ENCODE measurements around the gene PPM1H. TPM values are rescaled to one million over a fixed set of nuclear protein-coding genes. Genes with fewer than 3 reads are reported as not detected.

Gene PPM1H
- total and polyA plus RNA-seq, 10 of the 15 experiments (the other 5 are each of a cell fraction or from before 2014, with no cell fraction given) = 0.11 to 0.83 (median 0.49) TPM

DNA sequence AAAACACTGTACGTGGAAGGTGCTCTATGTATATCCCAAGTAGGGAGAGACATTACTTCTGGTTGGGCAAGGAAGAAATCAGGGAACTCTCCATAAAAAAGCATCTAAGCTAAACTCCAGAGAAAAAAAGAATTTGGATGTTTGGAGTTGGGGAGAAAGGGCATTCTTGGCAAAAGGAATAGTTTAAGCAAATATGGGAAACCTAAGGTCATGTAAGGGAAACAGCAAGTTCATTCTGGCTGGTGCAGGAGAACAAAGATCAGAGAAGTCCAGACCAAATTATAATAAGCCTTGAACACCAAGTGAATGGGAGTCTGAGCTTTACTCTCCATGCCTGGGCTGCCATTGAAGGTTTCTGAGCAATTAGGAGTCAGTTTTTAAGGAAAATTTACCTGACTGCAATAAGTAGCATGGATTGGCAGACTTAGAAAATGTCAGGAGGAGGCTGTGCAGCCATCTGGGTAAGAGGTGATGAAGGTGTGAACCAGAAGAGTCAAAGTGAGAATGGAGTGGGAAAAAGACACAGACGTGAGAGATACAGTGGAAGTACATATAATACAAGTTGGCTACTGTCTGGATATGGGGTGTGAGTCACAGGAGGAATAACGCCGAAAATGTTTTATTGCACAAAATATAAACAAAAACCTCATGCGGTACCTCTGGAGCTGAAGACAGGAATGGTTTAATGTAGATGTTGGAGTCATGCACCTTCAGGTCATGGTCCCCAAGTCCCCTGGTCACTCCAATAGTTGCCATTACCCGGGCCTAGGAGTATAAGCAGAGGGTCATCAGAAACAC lies 245.7 kb downstream of the PPM1H start:
- Histone ChIP-seq H2AFZ (ENCODE audit: control insufficient read depth, low read depth, low read length) (no peak overlapping the region), H3K4me1 (ENCODE audit: control insufficient read depth, insufficient read depth, low read length) (no peaks in the 10 kb centered on the region), H3K27me3 (replicated peaks in 1 of 2; ENCODE audit: control insufficient read depth in 2 of 2, insufficient read depth in 2 of 2, low read length in 1 of 2) (no peaks in the 10 kb centered on the region; a peak in 1 of 4 replicates), H3K36me3 (ENCODE audit: control insufficient read depth in 2 of 2, insufficient read depth in 2 of 2, low read length in 1 of 2) (no peaks in the 10 kb centered on the region), H3K9me3 (replicated peaks; ENCODE audit: control insufficient read depth, insufficient read depth, low read length) (no peaks in the 10 kb centered on the region), H3K4me2 (ENCODE audit: control insufficient read depth, insufficient read depth) (no peak overlapping the region), H3K79me2 (ENCODE audit: control insufficient read depth, insufficient read depth, low read length) (no peaks in the 10 kb centered on the region), H3K9ac (ENCODE audit: control insufficient read depth, insufficient read depth, low read length) (no peak overlapping the region), H3K27ac (ENCODE audit: control insufficient read depth, insufficient read depth) (no peak overlapping the region), H4K20me1 (ENCODE audit: control insufficient read depth, insufficient read depth) (no peaks in the 10 kb centered on the region), H3K4me3 (no peak overlapping the region)
- BruUV-seq (replicated peaks) = no TSS peak
- WGBS (ENCODE audit: insufficient coverage, insufficient replicate concordance, low lambda C conversion rate, missing lambda C conversion rate) = 71% methylated on average over 6 of the region's 6 CpGs
- FAIRE-seq (no peak), ATAC-seq (no peak; the same call in 2 of the 3 replicates), DNase-seq (ENCODE audit: low read depth, low spot score) (no peak)
- ChIA-PET SMC1A (ENCODE audit: uncharacterized antibody, unreplicated experiment) (interaction anchor here (0.6 to 1.9 kb wide), 14 partner anchors 10 to 254 kb away, joined by 3 to 6 read pairs (median 4); no protein-coding TSS in a partner anchor), RAD21 (ENCODE audit: unreplicated experiment) (interaction anchor here (0.8 kb wide), 1 partner anchor 74 kb away, joined by 3 read pairs; no protein-coding TSS in a partner anchor), POLR2A (interaction anchor here (1.2 to 1.6 kb wide), 2 partner anchors 9 to 47 kb away, joined by 3 to 4 read pairs; no protein-coding TSS in a partner anchor), CTCF (interaction anchor here (0.6 to 1.5 kb wide), 3 partner anchors 8 to 47 kb away, joined by 3 to 4 read pairs (median 3); no protein-coding TSS in a partner anchor)
- TF ChIP-seq MTA2 (IDR thresholded peaks at IDR 0.05; ENCODE audit: low read depth) (no peak), MXI1 (IDR thresholded peaks at IDR 0.05; ENCODE audit: low read depth, low read length) (no peak), SUPT20H (IDR thresholded peaks at IDR 0.05; ENCODE audit: borderline replicate concordance, control insufficient read depth, low read depth, low read length) (no peak)
- intact Hi-C loops (cut with micrococcal nuclease; ENCODE audit: unreplicated experiment) = no loop called here
- in situ Hi-C loops (cut with MboI) = no loop called here

DNA sequence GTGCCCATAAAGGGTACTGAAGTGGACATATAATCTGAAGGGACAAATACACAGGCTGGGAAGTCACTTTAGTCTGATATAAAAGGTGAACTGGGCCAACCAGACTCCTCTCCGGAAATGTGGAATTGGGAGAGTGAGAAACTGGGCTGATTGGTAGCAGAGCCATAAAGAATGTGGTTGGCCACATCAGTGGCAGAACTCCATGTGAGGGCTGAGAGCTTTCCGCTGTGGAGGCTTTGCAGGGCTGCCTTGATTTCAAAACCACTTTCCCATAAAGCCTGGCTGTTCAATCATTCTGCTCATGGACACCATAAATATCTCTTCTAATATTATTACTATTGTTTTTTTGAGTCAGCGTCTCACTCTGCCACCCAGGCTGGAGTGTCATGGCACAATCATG lies 248.0 kb downstream of the PPM1H start:
- no peaks in the 10 kb centered on the region for H4K20me1 ChIP-seq (ENCODE audit: control insufficient read depth, insufficient read depth)
- no peak overlapping the region for H3K4me3 ChIP-seq
- 90% methylated on average over 3 of the region's 3 CpGs for WGBS (ENCODE audit: insufficient coverage, insufficient replicate concordance, low lambda C conversion rate, missing lambda C conversion rate)
- DNase-seq (ENCODE audit: low read depth, low spot score) (no peak), FAIRE-seq (no peak), ATAC-seq (no peak)
- POLR2A ChIA-PET = no interaction called here
- no peaks in the 10 kb centered on the region for H3K4me1 ChIP-seq (ENCODE audit: control insufficient read depth, insufficient read depth, low read length)
- CTCF ChIA-PET = no interaction called here
- intact Hi-C loops (cut with micrococcal nuclease; ENCODE audit: unreplicated experiment) (no loop called here), in situ Hi-C loops (cut with MboI) (no loop called here)
- H3K27ac ChIP-seq (ENCODE audit: control insufficient read depth, insufficient read depth) = no peak overlapping the region
- H3K27me3 ChIP-seq (replicated peaks in 1 of 2; ENCODE audit: control insufficient read depth in 2 of 2, insufficient read depth in 2 of 2, low read length in 1 of 2) = no peaks in the 10 kb centered on the region
- H3K9me3 ChIP-seq (replicated peaks; ENCODE audit: control insufficient read depth, insufficient read depth, low read length) = no peaks in the 10 kb centered on the region
- RAD21 ChIA-PET (ENCODE audit: unreplicated experiment) = interaction anchor here (1.0 kb wide), 1 partner anchor 42 kb away, joined by 3 read pairs; no protein-coding TSS in a partner anchor
- no peak overlapping the region for H3K4me2 ChIP-seq (ENCODE audit: control insufficient read depth, insufficient read depth)
- BruUV-seq (replicated peaks) = no TSS peak
- H2AFZ ChIP-seq (ENCODE audit: control insufficient read depth, low read depth, low read length) = no peak overlapping the region
- SMC1A ChIA-PET (ENCODE audit: uncharacterized antibody, unreplicated experiment) = interaction anchor here (1.3 kb wide), 1 partner anchor 81 kb away, joined by 3 read pairs; no protein-coding TSS in a partner anchor
- H3K79me2 ChIP-seq (ENCODE audit: control insufficient read depth, insufficient read depth, low read length) = no peaks in the 10 kb centered on the region
- no peaks in the 10 kb centered on the region for H3K36me3 ChIP-seq (ENCODE audit: control insufficient read depth in 2 of 2, insufficient read depth in 2 of 2, low read length in 1 of 2)
- H3K9ac ChIP-seq (ENCODE audit: control insufficient read depth, insufficient read depth, low read length) = no peak overlapping the region
- TF ChIP-seq MYB (IDR thresholded peaks at IDR 0.05; ENCODE audit: borderline replicate concordance, low read depth, low read length) (no peak), HSF1 (IDR thresholded peaks at IDR 0.05; ENCODE audit: low read depth, low read length) (no peak), CEBPZ (IDR thresholded peaks at IDR 0.05; ENCODE audit: low read depth, low read length) (no peak), SP1 (IDR thresholded peaks at IDR 0.05; ENCODE audit: low read depth, low read length) (no peak), NR2C1 (IDR thresholded peaks at IDR 0.05) (no peak), SMAD1 (IDR thresholded peaks at IDR 0.05; ENCODE audit: low read depth, partially characterized antibody) (no peak), TARDBP (IDR thresholded peaks at IDR 0.05; ENCODE audit: borderline replicate concordance) (no peak), SMAD5 (IDR thresholded peaks at IDR 0.05; ENCODE audit: low read depth) (no peak), NR2C2 (IDR thresholded peaks at IDR 0.05; ENCODE audit: borderline replicate concordance, control insufficient read depth, insufficient read length, low read depth) (no peak)

All from GM12878 (cell line).